ENCODE data around the gene MGAT4A.

MGAT4A gene

DNA sequence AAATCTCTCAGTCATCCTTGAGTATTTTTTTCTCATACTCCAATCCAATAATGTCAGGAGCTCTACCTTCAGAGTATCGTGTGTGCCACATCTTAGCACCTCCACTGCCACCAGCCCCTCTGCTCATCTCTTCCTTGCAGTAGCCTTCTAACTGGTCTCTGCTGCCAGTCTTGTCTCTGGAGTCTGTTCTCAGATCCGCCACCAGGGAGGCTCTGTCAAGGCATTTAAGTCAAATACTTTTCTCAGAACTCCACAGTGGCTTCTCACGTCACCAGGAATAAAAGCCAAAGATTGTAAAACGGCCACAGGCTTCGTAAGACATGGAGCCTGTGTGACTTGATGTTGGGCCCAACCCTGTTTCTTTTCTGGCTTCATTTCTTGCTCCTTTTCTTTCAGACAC is 115.5 kb downstream of the MGAT4A start:
- no peak overlapping the region for H3K4me3 ChIP-seq (ENCODE audit: low read depth, low read length)
- TF ChIP-seq, protein P1, sequence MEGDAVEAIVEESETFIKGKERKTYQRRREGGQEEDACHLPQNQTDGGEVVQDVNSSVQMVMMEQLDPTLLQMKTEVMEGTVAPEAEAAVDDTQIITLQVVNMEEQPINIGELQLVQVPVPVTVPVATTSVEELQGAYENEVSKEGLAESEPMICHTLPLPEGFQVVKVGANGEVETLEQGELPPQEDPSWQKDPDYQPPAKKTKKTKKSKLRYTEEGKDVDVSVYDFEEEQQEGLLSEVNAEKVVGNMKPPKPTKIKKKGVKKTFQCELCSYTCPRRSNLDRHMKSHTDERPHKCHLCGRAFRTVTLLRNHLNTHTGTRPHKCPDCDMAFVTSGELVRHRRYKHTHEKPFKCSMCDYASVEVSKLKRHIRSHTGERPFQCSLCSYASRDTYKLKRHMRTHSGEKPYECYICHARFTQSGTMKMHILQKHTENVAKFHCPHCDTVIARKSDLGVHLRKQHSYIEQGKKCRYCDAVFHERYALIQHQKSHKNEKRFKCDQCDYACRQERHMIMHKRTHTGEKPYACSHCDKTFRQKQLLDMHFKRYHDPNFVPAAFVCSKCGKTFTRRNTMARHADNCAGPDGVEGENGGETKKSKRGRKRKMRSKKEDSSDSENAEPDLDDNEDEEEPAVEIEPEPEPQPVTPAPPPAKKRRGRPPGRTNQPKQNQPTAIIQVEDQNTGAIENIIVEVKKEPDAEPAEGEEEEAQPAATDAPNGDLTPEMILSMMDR (IDR thresholded peaks at IDR 0.05; ENCODE audit: control insufficient read depth, extremely low read depth, insufficient read depth): no peak
- no peak for DNase-seq (ENCODE audit: low read depth)

DNA sequence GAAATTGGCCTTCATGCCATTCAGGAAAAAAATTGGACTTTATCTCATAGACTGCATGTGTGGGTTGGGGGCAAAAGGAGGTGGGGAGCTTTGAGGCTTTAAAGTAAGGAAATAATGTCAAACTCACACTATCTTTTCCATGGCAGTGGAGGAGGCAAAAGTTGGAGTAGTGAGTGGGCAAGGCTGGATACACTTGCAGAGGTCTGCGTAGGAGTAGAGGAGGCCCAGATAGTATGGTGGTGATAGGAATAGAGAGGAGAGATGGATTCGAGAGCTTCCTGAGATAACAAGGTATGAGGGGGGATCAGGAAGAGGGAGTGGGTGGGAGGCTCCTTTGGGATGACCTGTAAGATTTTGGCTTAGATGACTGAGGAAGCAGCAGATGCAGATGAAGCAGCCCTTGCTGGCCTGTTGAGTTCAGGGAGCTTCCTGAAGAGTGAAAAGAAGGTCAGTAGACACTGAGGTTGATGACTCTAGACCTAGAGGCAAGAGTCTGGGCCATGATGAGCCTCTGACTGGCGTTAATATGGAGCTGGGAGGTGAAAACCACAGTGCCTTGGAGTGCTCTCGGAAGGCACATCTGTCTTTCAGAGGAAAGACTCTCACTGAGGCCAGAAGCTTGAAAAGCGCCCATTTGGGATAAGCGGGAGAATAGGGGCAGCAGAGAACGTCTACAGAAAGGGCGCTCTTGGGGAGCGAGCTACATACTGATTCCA is 116.8 kb downstream of the MGAT4A start:
- no peak for DNase-seq (ENCODE audit: low read depth)
- no peak overlapping the region for H3K4me3 ChIP-seq (ENCODE audit: low read depth, low read length)
- TF ChIP-seq, protein P1 (IDR thresholded peaks at IDR 0.05; ENCODE audit: control insufficient read depth, extremely low read depth, insufficient read depth): no peak

DNA sequence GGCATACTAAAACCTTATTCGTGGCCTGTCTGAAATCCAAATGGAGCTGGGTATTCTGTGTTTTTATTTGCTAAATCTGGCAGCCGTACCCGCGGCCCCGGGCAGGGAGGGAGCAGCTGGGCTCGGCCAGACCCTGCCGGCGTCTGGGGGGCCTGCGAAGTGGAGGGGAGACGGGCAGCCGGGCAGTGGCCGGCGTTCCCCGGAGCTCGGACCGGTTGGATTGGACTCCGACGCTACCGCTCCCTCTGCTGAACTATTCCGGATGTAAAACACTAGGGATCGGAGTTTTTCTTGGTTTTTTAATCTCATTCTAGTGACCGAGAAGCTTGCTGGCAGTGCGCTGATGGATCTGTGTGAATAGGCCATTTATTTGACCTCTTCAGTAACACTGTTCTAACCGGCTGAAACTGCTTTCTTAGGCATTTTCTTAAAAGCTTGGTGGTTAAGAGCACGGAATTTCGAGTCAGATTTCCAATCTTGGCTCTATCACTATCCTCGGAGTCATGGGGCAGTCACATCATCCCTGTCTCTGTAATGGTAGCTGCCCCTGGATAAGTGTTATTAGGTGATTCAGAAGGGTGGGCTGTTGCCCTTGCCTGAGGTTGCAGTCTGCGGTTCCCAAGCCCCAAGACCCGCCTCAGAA is 121.8 kb downstream of the MGAT4A start:
- TF ChIP-seq, protein P1 (IDR thresholded peaks at IDR 0.05; ENCODE audit: control insufficient read depth, extremely low read depth, insufficient read depth): no peak
- H3K4me3 ChIP-seq (ENCODE audit: low read depth, low read length): peak overlapping the region; percentile 93
- no peak for DNase-seq (ENCODE audit: low read depth)

DNA sequence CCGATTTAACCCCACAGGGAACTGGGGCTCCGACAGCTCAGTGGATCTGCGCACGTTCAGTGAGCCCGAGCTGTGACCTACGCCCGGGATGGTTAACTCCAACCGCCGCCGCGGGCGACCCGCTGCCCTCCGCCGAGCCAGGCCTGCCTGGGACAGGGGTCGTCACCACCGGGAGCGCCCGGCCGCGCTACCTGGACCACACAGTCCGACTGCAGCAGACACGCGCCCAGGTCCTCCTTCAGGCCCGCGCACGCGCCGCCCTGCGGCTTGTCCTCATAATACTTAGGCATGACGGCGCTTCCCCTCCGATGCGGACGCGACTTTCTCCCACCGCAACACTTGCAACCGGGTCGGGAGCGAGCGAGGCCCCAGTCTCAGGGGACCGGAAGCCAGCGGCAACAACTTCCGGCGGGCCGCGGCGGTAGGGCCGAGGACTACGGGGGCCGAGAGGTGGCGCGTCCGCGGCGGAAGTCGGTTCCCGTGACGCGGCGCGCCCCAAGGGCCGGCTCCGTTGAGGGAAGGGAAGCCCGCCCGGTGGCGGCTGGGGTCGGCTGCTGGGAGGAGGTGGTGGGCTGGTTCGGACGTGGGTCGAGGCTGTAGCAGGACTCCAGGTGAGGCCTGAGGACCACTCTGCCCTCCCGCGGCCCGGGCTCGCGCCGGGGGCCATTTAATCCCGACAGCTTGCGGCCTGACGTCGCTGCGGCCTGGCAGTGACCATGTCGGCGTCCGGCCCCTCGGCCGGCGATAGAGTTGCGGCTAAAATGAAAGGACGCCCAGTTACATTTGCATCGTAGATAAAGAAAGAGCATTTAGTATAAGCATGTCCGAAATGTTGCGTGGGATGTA is 122.6 kb downstream of the MGAT4A start, which contains the start of the genes COA5 and UNC50:
Gene COA5 (minus strand): TSS at position 397 of the 846 bp plus-strand sequence. CDS start 107 bp downstream, at position 290.
Gene UNC50 (plus strand): TSS at position 474 of the 846 bp plus-strand sequence. CDS start 1,171 bp downstream, outside the sequence.
- TF ChIP-seq, protein P1 (IDR thresholded peaks at IDR 0.05; ENCODE audit: control insufficient read depth, extremely low read depth, insufficient read depth): no peak
- peak within 1 kb of the TSS; percentile 93 for H3K4me3 ChIP-seq (ENCODE audit: low read depth, low read length)
- DNase-seq (ENCODE audit: low read depth): peak; percentile 54

DNA sequence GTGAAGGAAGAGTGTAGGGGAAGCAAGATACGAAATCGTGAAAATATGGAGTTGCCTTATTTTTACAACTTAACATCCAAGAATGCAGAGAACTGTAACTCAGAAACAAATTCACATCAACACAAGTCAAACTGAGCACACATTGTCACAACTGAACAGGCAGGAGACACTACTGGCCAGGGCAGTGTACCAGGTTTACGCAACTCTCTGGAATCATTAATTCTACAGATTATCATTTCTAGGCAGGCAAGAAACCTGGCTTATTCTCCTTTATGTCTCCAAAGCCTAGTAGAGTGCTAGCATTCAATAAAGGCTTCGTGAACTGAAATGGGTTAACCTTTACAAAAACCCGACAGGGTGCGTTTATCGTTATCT is 123.2 kb downstream of the MGAT4A start:
- no peak for DNase-seq (ENCODE audit: low read depth)
- TF ChIP-seq, protein P1 (IDR thresholded peaks at IDR 0.05; ENCODE audit: control insufficient read depth, extremely low read depth, insufficient read depth): no peak
- H3K4me3 ChIP-seq (ENCODE audit: low read depth, low read length): peak overlapping the region; percentile 93

DNA sequence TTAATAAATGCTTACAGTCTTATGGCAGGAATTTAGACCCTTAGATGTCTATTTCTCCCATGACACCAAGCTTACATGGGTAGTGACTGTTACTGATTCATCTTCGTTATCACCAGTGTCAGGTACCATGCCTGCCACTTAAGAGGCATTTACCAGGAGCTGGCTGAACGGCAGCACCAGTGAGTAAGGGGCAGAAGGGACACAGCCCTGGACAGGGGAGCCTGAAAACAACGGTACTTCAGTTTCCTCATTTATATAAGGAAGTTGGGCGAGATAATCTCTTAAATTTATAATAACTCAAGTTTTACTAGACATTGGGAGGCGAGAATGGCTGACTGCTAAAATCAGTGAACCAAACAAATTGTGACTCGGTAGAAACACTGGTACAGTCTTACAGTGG is 123.8 kb downstream of the MGAT4A start:
- peak overlapping the region; percentile 93 for H3K4me3 ChIP-seq (ENCODE audit: low read depth, low read length)
- TF ChIP-seq, protein P1 (IDR thresholded peaks at IDR 0.05; ENCODE audit: control insufficient read depth, extremely low read depth, insufficient read depth): no peak

More for the DNA sequence above, 123.8 kb downstream of the MGAT4A start:
- no peak for DNase-seq (ENCODE audit: low read depth)

Measured in LNCaP clone FGC (cell line).